K562 (cell line): Measurements from ENCODE around the gene TAF9B. TPM values are rescaled to one million over a fixed set of nuclear protein-coding genes. Genes with fewer than 3 reads are reported as not detected.

Source experiments
- ATAC-seq: fragments of 200-7000 bp; cut with Tn5 transposase; 3 replicates; pipeline ENCODE4 v1.9.1; 2020; ENCODE audit warnings: moderate library complexity
- BruUV-seq: library from RNA; stranded (reverse); fragments of 400-500 nt; replicated peaks from 2 replicates; lab custom pipeline; 2021; lab: Mats Ljungman, UMichigan
- CTCF ChIA-PET: fragments of 300-600 bp; formaldehyde crosslinking; extraction: SDS; loops from one replicate; lab custom pipeline; 2021; ENCODE audit warnings: low intra/inter-chr PET ratio; lab: Yijun Ruan, JAX
- POLR2A ChIA-PET: fragments of 300-600, 350-650 bp; sonication (Branson Sonifier 250); formaldehyde crosslinking; extraction: SDS; loops from one replicate; lab custom pipeline; 2021; ENCODE audit warnings: antibody characterized with exemption, inconsistent platforms; lab: Yijun Ruan, JAX
- DNase-seq, 4 experiments: peaks; one replicate each; pipeline versions ENCODE4 v3.0.0 to v3.0.0-alpha.2; 2011 to 2018; ENCODE audit warnings: low spot score in 3 of 4, mixed read lengths in 3 of 4; ENCODE audit errors: extremely low read depth in 1 of 4
- FAIRE-seq: peaks from 2 replicates; lab custom pipeline; 2011; peaks lifted over from hg19 to GRCh38; lab: Jason Lieb, UNC
- H2AFZ ChIP-seq: 2 replicates; pipeline ENCODE4 v1.6.0; 2011; ENCODE audit warnings: low read depth, low read length, control low read depth, inconsistent platforms
- H3K27ac ChIP-seq: fragments of 200-600 bp; 3 replicates; pipeline ENCODE4 v1.8.0; 2011; ENCODE audit warnings: low read depth, mild to moderate bottlenecking, control low read depth, inconsistent platforms, low read length, moderate library complexity, mixed read lengths; ENCODE audit errors: extremely low read depth
- H3K27me3 ChIP-seq, 2 experiments: fragments of 300-600 bp in 1 of 2; 2 replicates in 1 of 2; 3 replicates in 1 of 2; pipeline versions ENCODE4 v1.6.0 to v1.8.0; 2011; ENCODE audit warnings: inconsistent platforms in 2 of 2, low read length in 2 of 2, mild to moderate bottlenecking in 1 of 2, mixed read lengths in 1 of 2, moderate library complexity in 1 of 2; ENCODE audit not compliant: control insufficient read depth in 2 of 2, insufficient read depth in 2 of 2
- H3K36me3 ChIP-seq: fragments of 300-600 bp; 3 replicates; pipeline ENCODE4 v1.8.0; 2011; ENCODE audit warnings: mild to moderate bottlenecking, low read length, inconsistent platforms; ENCODE audit not compliant: control insufficient read depth, insufficient read depth
- H3K4me1 ChIP-seq, 2 experiments: fragments of 200-600 bp in 1 of 2; replicated peaks in 1 of 2; 2 replicates in 1 of 2; 3 replicates in 1 of 2; pipeline versions ENCODE4 v1.5.1 to v1.8.0; 2011; ENCODE audit warnings: inconsistent platforms in 2 of 2, low read length in 2 of 2, mild to moderate bottlenecking in 1 of 2, mixed read lengths in 1 of 2, moderate library complexity in 1 of 2; ENCODE audit not compliant: control insufficient read depth in 2 of 2, insufficient read depth in 2 of 2
- H3K4me2 ChIP-seq: 2 replicates; pipeline ENCODE4 v1.6.1; 2011; ENCODE audit warnings: low read length, control low read depth, inconsistent platforms, mixed read lengths; ENCODE audit not compliant: insufficient read depth
- H3K4me3 ChIP-seq: fragments of 200-600 bp; sonication (generic), shearing (Covaris generic); 2 replicates; pipeline ENCODE4 v1.5.1; 2016; ENCODE audit warnings: control low read depth, inconsistent platforms
- H3K79me2 ChIP-seq: fragments of 200-600 bp; 3 replicates; pipeline ENCODE4 v1.8.0; 2011; ENCODE audit warnings: low read length, inconsistent platforms; ENCODE audit not compliant: control insufficient read depth, insufficient read depth
- H3K9ac ChIP-seq, 2 experiments: 2 replicates each; pipeline versions ENCODE4 v1.6.0 to v1.6.1; 2011; ENCODE audit warnings: low read depth in 2 of 2, low read length in 2 of 2, control low read depth in 1 of 2, inconsistent platforms in 1 of 2, mild to moderate bottlenecking in 1 of 2, mixed read lengths in 1 of 2; ENCODE audit not compliant: insufficient read depth in 1 of 2
- H3K9me1 ChIP-seq: one replicate; pipeline ENCODE4 v1.6.0; 2011; ENCODE audit warnings: inconsistent platforms, mild to moderate bottlenecking, low read length, moderate library complexity; ENCODE audit not compliant: control insufficient read depth, insufficient read depth
- H3K9me3 ChIP-seq: replicated peaks from 2 replicates; pipeline ENCODE4 v1.5.1; 2011; ENCODE audit warnings: low read depth, low read length, inconsistent platforms; ENCODE audit not compliant: control insufficient read depth, insufficient read depth
- H4K20me1 ChIP-seq: replicated peaks from 2 replicates; pipeline ENCODE4 v1.6.1; 2011; ENCODE audit warnings: low read length, inconsistent platforms, mixed read lengths; ENCODE audit not compliant: control insufficient read depth, insufficient read depth
- C11orf30 ChIP-seq: fragments of 450-650 bp; IDR thresholded peaks from 2 replicates; pipeline ENCODE4 v1.6.1; 2016; ENCODE audit warnings: low read depth, mild to moderate bottlenecking
- EZH2 ChIP-seq: IDR thresholded peaks from 2 replicates; pipeline ENCODE4 v1.6.1; 2012; ENCODE audit warnings: low read depth, mild to moderate bottlenecking, inconsistent platforms, low read length, borderline replicate concordance
- FOS ChIP-seq: IDR thresholded peaks from 3 replicates; pipeline ENCODE4 v1.6.1; 2011; ENCODE audit not compliant: insufficient read length; ENCODE audit errors: extremely low read depth
- FOXK1 ChIP-seq: sonication (generic); formaldehyde crosslinking; IDR thresholded peaks from 2 replicates; pipeline ENCODE4 v1.8.0; 2022; ENCODE audit warnings: missing genetic modification reagents, mild to moderate bottlenecking, borderline replicate concordance
- LCOR ChIP-seq: sonication (generic); formaldehyde crosslinking; IDR thresholded peaks from 2 replicates; pipeline ENCODE4 v1.8.0; 2022; ENCODE audit warnings: mild to moderate bottlenecking, missing genetic modification reagents
- MAFG ChIP-seq: fragments of 450-650 bp; conservative IDR thresholded peaks from 2 replicates; pipeline ENCODE4 v1.6.1; 2016; ENCODE audit warnings: missing genetic modification characterization, missing compliant biosample characterization
- MTA3 ChIP-seq: fragments of 450-650 bp; formaldehyde crosslinking; IDR thresholded peaks from 2 replicates; pipeline ENCODE4 v1.6.1; 2017; ENCODE audit warnings: mild to moderate bottlenecking, borderline replicate concordance
- MYC ChIP-seq, 2 experiments: fragments of 250-450 bp in 1 of 2; sonication (Bioruptor Pico) in 1 of 2; IDR thresholded peaks; 2 replicates each; pipeline versions ENCODE4 v1.5.1 to v1.6.1; 2012 to 2021; ENCODE audit warnings: low read depth in 2 of 2, borderline replicate concordance in 1 of 2, improper control_type of control experiment in 1 of 2, low read length in 1 of 2, mild to moderate bottlenecking in 1 of 2, moderate library complexity in 1 of 2
- RAD21 ChIP-seq, 2 experiments: fragments of 250-450 bp in 1 of 2; fragments of 450-650 bp in 1 of 2; sonication (Bioruptor Pico) in 1 of 2; formaldehyde crosslinking in 1 of 2; IDR thresholded peaks in 1 of 2; conservative IDR thresholded peaks in 1 of 2; 2 replicates each; pipeline versions ENCODE4 v1.4.0 to v1.8.0; 2020 to 2022; ENCODE audit warnings: mild to moderate bottlenecking in 2 of 2, moderate library complexity in 1 of 2
- RFX1 ChIP-seq: fragments of 450-650 bp; IDR thresholded peaks from 2 replicates; pipeline ENCODE4 v1.6.1; 2016; ENCODE audit warnings: mild to moderate bottlenecking, moderate library complexity
- SMC3 ChIP-seq: conservative IDR thresholded peaks from 2 replicates; pipeline ENCODE4 v1.6.1; 2011; ENCODE audit warnings: low read depth, low read length, improper control_type of control experiment; ENCODE audit not compliant: insufficient read depth
- SRF ChIP-seq, 2 experiments: fragments of 250-450, 450-650 bp in 1 of 2; sonication (Bioruptor Pico) in 1 of 2; sonication (generic) in 1 of 2; formaldehyde crosslinking; IDR thresholded peaks; 2 replicates each; pipeline versions ENCODE4 v1.5.0 to v1.5.1; 2020 to 2022; ENCODE audit warnings: mild to moderate bottlenecking in 1 of 2, missing genetic modification reagents in 1 of 2
- SUPT5H ChIP-seq: fragments of 450-650 bp; IDR thresholded peaks from 2 replicates; pipeline ENCODE4 v1.6.1; 2016
- TBL1XR1 ChIP-seq, 2 experiments: IDR thresholded peaks; 2 replicates each; pipeline ENCODE4 v1.6.1; 2012; ENCODE audit warnings: improper control_type of control experiment in 2 of 2, low read length in 2 of 2, mild to moderate bottlenecking in 1 of 2
- ZNF133 ChIP-seq: fragments of 250-450 bp; sonication (Bioruptor Pico); IDR thresholded peaks from 2 replicates; pipeline ENCODE4 v1.4.0; 2020; ENCODE audit warnings: mild to moderate bottlenecking
- ZNF316 ChIP-seq: fragments of 450-650 bp; IDR thresholded peaks from 2 replicates; pipeline ENCODE4 v1.6.1; 2016
- ZNF408 ChIP-seq: fragments of 250-450 bp; sonication (Bioruptor Pico); IDR thresholded peaks from 2 replicates; pipeline ENCODE4 v1.4.0; 2020; ENCODE audit warnings: low read depth, mild to moderate bottlenecking, moderate library complexity
- ZNF449 ChIP-seq: fragments of 250-450 bp; sonication (Bioruptor Pico); IDR thresholded peaks from 2 replicates; pipeline ENCODE4 v1.8.0; 2022; ENCODE audit warnings: moderate library complexity, mild to moderate bottlenecking, inconsistent platforms
- ZNF699 ChIP-seq: fragments of 250-450 bp; sonication (Bioruptor Pico); IDR thresholded peaks from 2 replicates; pipeline ENCODE4 v1.8.0; 2021; ENCODE audit warnings: mild to moderate bottlenecking, moderate library complexity; ENCODE audit not compliant: insufficient replicate concordance
- ZNF717 ChIP-seq: fragments of 250-450 bp; sonication (Bioruptor Pico); IDR thresholded peaks from 2 replicates; pipeline ENCODE4 v1.5.0; 2021
- ZSCAN29 ChIP-seq: fragments of 450-650 bp; IDR thresholded peaks from 2 replicates; pipeline ENCODE4 v1.6.1; 2017
- WGBS: fragments of 100-300 bp; shearing (Covaris generic); methylation state at CpG from one replicate; pipeline ENCODE4 v1.1.6; 2016; ENCODE audit warnings: low coverage, mixed read lengths; ENCODE audit not compliant: insufficient coverage; ENCODE audit errors: missing lambda C conversion rate; 5-methylcytosine and 5-hydroxymethylcytosine counted together
- in situ Hi-C: fragments of 300-500 bp; cut with MboI; formaldehyde crosslinking; loops from 4 replicates; pipeline ENCODE4 v1.15.0; 2018; ENCODE audit warnings: inconsistent platforms, mixed read lengths
- intact Hi-C: fragments of 100-400 bp; cut with micrococcal nuclease; formaldehyde crosslinking; loops from 2 replicates; pipeline ENCODE4 v1.14.2; 2022
- polyA plus RNA-seq, 8 experiments: library from polyadenylated mRNA; depleted of rRNA in 4 of 8; stranded (reverse) in 5 of 8; unstranded in 3 of 8; fragments of >200 nt; fragmentation: Nextera tagmentation in 2 of 8; fragmentation: Illumina TruSeq in 1 of 8; extraction: Ambion mirVana in 2 of 8; extraction: Trizol in 1 of 8; gene quantifications; 2 replicates each; pipeline versions ENCODE4 v1.2.1 to v1.2.3, GENCODE V29; 2011 to 2014; ENCODE audit warnings: inconsistent platforms in 1 of 8, missing spikeins in 1 of 8
- total RNA-seq, 7 experiments: library from RNA; depleted of rRNA in 6 of 7; stranded (reverse); fragments of >200 nt in 6 of 7; fragmentation: Illumina TruSeq in 2 of 7; extraction: Trizol in 2 of 7; gene quantifications; 2 replicates each; pipeline versions ENCODE4 v1.2.1 to v1.2.3, GENCODE V29; 2011 to 2021; ENCODE audit warnings: low replicate concordance in 1 of 7

Gene TAF9B
- total and polyA plus RNA-seq, 9 of the 15 experiments (the other 6 are each of a cell fraction or from before 2014, with no cell fraction given), result 10.9 to 42.1 (median 20.8) TPM

GRCh38 chrX:78131117-78131516, 8.3 kb downstream of the TAF9B start:
- H3K36me3 ChIP-seq, result peaks cover 56% of the 10 kb centered on the region
- ChIA-PET CTCF (no interaction called here), POLR2A (no interaction called here)
- DNase-seq, result no peak
- H3K9ac ChIP-seq, result no peak overlapping the region
- H3K4me2 ChIP-seq, result no peak overlapping the region
- H3K79me2 ChIP-seq, result no peaks in the 10 kb centered on the region
- no peaks in the 10 kb centered on the region for H3K9me1 ChIP-seq
- 100% methylated on average over 1 of the region's 1 CpG for WGBS
- intact Hi-C loops, result no loop called here
- H3K9me3 ChIP-seq, result no peaks in the 10 kb centered on the region
- H3K4me1 ChIP-seq, result no peaks in the 10 kb centered on the region; a peak in 1 of 5 replicates
- TF ChIP-seq MAFG (tag) (0 out of 2 replicates have a peak, but pooled peaks have one; percentile 13), ZNF449 (CRISPR knock-in tag) (no peak), ZNF133 (CRISPR knock-in tag) (no peak), RAD21 (CRISPR knock-in tag; conservative IDR thresholded peaks at IDR 0.05 in 1 of 2, IDR thresholded peaks at IDR 0.05 in 1 of 2) (no peak), TBL1XR1 (IDR thresholded peaks at IDR 0.05; ENCODE audit: low read length in 2 of 2) (no peak), SMC3 (no peak), FOXK1 (CRISPR knock-in tag) (no peak), ZNF316 (peak; percentile 69), SRF (CRISPR knock-in tag; IDR thresholded peaks at IDR 0.05) (no peak), MYC (IDR thresholded peaks at IDR 0.05; ENCODE audit: low read depth, low read length) (no peak), MYC (CRISPR knock-in tag; IDR thresholded peaks at IDR 0.05; ENCODE audit: borderline replicate concordance, low read depth) (no peak), ZNF717 (CRISPR knock-in tag) (0 out of 2 replicates have a peak, but pooled peaks have one; percentile 15), MTA3 (no peak), C11orf30 (peak; percentile 30; the same call in 1 of the 2 replicates), EZH2 (no peak), LCOR (CRISPR knock-in tag) (no peak), RFX1 (no peak), FOS (no peak), ZNF408 (CRISPR knock-in tag) (no peak), SUPT5H (no peak), ZSCAN29 (no peak), ZNF699 (no peak)
- TF ChIP-seq, all 486 proteins: peak for 4
- in situ Hi-C loops, result no loop called here
- Histone ChIP-seq H3K4me3 (no peak overlapping the region), H2AFZ (no peak overlapping the region), H3K27ac (no peak overlapping the region), H3K27me3 (no peaks in the 10 kb centered on the region), H4K20me1 (no peaks in the 10 kb centered on the region; the same call in 1 of the 2 replicates)
- FAIRE-seq (no peak), ATAC-seq (no peak)
- BruUV-seq, result no TSS peak
